ENCODE measurements around the gene DENND4A.

Gene DENND4A

GRCh38 chr15:65660927-65661326, 131.2 kb downstream of the DENND4A start:
- no peak for DNase-seq

GRCh38 chr15:65659502-65660052, 132.5 kb downstream of the DENND4A start:
- DNase-seq = no peak

DNA sequence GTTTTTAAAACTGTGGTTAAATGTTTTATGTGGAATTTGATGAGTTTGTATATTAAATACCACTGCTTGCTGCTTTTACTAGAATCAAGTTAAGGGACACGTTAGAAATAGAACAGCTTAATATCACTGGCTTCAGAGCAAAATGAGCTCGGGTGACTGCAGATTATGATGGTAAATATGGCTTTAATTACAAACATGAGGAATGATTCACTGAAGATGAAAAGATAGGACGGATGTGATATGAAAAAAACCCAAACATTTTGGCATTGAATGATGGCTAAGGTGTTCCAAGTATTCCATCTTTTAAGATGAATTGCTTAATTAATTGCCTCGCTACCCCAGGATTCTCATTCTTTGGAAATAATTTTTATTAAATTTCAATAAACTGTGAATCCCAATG, 136.6 kb downstream of the DENND4A start:
- no peak for DNase-seq

- DNase-seq = no peak
Observed at GRCh38 chr15:65655026-65655425, 137.1 kb downstream of the DENND4A start.

- DNase-seq = no peak
Observed at GRCh38 chr15:65653801-65654521, 138.1 kb downstream of the DENND4A start.

DNA sequence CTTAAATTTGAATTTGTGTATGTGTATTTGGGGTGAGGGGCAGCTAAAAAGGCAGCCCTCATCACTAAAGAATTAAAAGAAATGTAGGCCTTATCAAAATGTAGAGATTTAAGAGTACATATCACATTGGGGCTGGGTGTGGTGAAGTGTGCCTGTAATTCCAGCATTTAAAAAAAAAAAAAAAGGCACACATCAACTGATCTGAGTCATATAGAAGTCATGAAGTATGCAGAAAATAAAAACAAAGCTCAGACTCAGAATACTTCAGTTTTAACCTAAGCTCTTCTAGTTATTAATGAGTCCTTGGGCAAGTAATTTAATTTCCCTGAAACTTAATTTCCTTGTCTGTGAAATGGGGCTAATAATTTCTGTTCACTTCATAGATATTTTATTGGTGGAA, 138.8 kb downstream of the DENND4A start:
- DNase-seq = no peak

DNA sequence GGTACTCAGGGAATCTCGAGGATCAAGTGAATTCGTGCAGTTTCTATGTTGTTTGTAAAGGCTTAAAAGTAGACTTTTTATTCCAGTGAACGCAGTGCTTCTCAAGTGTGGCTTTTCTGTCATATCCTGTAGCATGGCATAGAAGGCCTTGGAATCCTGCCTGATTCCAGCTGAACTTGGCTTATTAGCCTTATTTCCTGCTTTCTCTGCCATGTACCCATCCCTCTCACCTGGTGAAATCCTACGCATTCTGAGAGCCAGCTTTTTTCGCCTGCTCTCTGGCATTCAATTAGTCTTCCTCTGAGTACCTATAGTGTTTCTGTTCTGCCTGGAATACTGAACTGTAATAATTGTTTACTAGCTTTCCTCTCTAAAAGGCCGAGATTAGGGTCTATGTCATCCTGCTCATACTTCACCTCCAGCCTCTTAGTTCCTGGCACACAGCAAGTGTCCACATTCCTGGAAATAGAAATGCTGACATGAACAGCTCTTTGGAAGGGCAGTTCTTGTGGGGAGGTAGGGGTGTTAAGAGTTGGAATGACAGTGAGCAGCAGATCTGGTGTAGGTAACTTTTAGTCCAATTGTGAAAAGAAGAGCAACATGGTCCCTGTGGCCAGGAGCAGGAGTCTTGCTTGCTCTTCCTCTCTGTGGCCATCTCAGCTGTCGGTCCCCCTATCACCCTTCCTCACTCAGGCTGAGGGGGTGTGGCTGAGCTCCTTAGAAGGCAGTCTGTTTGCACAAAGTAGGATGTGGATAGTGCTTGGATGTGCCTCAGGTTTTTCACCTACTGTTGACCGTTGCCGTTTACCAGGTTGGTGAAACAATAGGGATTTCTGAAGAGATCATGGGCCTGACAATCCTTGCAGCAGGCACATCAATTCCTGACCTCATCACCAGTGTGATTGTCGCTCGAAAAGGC, 140.0 kb downstream of the DENND4A start:
- no peak for DNase-seq

DNA sequence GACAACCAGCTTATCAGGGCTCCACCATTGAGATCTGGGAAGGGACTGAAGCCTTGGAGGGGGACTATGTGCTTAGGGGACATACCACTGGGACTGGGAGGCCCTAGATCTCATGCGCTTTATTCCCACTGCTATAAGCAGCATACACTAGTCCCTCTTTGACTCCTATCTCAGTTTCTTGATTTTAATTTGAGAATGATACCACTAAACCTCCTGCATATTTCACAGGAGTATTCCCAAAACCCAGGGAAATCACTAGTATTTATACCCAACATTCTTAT, 141.1 kb downstream of the DENND4A start:
- no peak for DNase-seq

DNA sequence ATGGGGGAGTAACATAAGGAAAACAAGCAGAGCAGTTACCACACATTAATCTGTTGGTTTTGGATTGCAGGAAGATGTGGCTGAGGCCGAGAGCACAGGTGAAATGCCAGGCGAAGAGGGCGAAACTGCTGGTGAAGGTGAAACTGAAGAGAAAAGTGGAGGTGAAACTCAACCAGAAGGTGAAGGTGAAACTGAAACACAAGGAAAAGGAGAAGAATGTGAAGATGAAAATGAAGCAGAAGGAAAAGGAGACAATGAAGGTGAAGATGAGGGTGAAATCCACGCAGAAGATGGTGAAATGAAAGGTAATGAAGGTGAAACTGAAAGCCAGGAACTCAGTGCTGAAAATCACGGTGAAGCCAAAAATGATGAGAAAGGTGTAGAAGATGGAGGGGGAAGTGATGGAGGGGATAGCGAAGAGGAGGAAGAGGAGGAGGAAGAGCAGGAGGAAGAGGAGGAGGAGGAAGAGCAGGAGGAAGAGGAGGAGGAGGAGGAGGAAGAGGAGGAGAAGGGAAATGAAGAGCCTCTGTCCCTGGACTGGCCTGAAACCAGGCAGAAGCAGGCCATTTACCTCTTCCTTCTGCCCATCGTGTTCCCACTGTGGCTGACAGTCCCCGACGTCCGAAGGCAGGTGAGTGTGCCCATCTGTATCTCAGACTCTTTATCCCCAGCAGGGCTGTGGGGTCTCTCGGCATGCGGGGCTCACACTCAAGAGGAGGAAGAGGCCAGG, 141.6 kb downstream of the DENND4A start:
- DNase-seq = no peak

DNA sequence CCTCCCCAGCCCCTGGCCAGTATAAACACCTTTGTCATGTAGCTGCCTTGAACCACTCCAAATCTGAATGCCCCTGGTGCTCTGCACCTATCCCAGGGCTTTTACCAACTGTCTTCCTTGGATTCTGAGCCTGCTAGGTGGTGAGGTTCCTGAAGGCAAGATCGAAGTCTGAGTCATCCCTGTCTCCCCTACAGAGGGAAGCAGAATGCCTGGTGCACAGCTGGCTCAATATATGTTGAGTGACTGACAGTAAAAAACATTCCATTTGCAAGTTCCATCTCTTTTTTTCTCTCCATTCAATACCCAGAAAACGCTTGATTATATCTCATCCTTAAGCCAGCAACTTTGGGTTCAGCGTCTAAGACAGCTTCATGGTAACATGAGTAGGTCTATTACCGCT, 145.6 kb downstream of the DENND4A start:
- DNase-seq = no peak

DNA sequence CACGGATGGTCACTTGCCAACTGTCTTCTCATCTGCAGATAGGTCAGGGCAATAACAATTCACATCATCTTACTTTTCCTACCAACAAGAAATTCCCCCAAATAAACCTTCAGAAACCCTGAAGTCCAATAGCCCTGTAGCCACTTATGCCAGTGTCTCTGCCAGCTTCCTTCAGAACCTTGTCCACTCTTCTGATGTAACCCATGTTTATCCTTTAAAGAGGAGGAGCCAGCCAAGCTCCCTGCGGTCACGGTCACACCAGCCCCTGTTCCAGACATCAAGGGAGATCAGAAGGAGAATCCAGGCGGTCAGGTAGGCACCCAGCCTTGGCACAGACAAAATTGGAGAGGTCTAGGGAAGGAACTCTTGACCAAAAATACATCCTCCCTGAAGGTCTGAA, 146.7 kb downstream of the DENND4A start:
- no peak for DNase-seq

DNA sequence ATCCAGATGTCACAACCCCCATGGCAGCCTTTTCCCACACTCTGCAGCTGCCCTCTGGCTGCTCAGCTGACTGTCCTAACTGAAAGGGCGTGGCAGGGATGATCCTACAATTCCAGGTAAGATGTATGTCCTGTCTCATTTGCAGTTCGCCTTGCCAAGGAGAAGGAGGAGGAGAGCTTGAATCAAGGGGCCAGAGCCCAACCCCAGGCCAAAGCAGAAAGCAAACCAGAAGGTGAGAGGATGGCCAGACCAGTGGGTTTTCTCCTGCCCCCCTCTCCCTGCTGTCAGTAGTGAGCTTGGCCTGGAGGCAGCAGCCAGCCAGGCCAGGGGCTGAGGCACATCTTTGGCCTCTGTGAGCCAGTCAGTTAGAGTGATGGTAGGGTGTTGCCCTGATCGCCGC, 147.8 kb downstream of the DENND4A start:
- DNase-seq = no peak

DNA sequence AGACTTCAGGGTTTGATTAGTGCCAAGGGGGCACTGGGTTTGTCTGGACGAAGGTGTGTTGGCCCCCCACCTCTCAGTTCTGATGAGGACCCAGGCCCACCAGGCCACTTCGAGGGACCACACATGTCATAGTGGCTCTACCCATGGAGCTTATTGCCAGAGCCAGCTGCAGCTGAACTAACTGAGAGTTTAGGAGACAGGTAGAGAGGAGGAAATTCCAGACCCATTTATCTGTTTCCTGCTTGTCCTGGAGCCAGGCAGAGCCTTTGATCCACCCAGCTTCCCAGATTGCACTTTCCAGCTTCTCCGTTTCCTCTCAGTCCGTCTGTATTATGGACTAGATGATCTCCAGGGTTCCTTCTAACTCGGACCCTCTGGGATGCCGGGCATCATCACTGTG, 149.5 kb downstream of the DENND4A start:
- DNase-seq = no peak

GRCh38 chr15:65641768-65642475, 150.2 kb downstream of the DENND4A start:
- no peak for DNase-seq

DNA sequence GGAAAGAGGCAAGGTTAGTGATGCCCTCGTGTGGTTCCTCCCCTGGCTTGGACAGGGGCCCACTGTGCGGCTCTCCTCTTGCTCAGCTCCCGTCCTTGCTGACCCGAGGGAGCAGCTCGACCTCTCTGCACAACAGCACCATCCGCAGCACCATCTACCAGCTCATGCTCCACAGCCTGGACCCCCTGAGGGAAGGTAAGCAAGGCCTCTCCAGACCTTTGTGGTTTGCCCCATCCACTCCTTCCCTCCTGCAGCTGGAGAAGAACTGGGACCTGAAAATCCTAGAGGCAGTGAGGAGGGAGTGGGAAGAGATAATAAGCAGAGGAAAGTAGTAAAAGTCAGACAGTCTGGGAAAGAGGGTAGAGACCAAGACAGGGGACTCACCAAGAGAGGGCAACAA, 152.6 kb downstream of the DENND4A start:
- no peak for DNase-seq

DNA sequence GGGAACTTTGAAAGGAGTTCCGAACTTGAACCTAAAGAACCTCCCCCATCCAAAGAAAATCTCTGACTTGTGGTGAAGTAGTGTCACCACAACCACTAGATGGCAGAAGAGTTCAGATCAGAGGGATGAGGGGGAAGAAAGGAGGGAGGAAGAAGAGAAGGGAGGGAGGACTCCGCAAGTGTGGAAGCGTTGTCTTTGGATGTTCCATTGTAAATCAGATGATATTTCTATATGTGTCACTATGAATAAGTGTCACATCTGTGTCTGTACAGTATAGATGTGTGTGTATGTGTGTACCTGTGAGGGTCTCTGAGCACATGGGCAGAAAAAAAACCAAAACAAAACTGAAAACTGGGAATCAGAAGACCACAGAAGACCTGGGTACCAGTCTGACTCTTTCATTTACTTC, 153.4 kb downstream of the DENND4A start:
- peak; percentile 22 for DNase-seq

DNA sequence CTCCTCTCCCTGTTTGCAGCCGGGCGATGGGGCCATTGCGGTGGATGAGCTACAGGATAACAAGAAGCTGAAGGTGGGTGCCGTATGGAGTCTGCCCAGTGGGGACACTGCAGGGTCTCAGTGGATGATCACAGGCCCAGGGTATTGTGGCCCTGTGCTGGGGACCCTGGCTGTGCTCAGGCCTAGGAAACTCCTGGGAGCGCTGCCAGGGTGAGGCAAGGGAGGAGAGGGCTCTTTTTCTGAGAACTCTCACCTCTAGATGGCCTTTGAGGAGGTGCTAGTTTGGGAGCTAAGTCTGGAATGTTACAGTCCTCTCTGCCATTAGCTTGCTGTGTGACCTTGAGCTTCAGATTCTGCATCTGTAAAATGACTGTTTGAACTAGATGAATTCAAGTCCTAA, 154.0 kb downstream of the DENND4A start:
- DNase-seq = no peak

- no peak for DNase-seq
Observed at GRCh38 chr15:65634356-65634755, 157.7 kb downstream of the DENND4A start.

DNA sequence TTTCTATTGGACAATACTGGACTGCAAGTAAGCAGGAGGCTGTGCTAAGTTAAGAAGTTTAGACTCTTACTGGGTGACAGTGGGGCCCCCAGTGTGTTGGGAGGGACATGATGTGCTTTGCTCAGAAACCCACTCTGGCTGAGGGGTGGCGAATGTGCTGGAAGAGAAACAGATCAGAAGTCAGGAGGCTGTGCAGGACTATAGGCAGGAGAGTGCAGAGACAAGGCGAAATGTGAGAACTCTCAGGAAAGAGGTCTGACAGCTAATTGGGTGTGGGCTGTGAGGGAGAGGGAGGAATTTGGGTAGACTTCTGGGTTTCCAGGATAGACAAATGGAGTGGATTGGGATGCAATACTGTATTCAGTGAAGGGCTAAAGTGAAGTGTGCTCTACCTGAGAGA, 158.3 kb downstream of the DENND4A start:
- no peak for DNase-seq

GRCh38 chr15:65632780-65633375, 159.2 kb downstream of the DENND4A start:
- DNase-seq = no peak

DNA sequence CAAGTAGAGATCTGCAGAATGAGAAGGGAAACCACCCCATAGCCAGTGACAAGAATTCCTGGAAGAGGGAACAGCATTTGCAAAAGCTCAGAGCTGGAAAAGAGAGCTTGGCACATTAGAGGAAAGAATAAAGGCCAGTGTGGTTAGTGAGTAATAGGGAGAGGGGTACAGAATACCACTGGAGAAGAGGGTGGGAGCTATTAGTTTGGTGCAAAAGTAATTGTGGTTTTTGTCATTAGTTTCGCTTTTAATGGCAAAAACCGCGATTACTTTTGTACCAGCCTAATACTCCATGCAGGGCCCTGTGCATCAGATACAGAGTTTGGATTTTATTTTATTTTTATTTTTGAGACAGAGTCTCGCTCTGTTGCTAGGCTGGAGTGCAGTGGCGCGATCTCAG, 160.6 kb downstream of the DENND4A start:
- DNase-seq = no peak

DNA sequence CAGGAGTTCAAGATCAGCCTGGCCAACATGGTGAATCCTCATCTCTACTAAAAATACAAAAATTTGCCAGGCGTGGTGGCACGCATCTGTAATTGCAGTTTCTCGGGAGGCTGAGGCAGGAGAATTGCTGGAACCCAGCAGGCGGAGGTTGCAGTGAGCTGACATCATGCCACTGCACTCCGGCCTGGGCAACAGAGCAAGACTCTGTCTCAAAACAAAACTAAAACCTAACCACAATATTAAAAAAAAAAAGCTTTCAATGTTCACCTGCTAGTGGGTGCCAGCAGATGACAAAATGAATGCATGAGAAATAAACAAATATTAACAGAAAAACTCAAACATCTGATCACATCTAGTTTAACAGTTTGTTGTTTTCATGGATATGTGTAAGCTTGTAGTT, 161.3 kb downstream of the DENND4A start:
- no peak for DNase-seq

DNA sequence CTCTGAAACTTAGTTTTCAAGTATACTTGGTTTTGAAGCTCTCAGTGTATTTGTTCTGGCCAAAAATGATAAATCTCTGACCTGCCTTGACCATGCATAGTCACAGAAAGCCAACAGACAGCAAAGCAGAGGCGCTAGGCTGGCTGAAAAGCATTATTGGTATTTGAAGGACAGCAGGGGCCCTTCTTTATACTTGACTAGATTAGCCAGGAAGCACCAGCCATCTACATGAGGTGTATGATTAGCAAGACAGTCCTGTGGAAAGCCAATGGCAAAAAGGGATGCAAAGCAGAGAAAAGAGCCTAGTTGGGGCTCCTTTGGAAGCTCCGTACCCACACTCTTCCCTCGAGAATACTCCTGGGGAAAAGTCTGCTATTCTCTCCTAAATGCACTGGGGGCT, 162.5 kb downstream of the DENND4A start:
- no peak for DNase-seq
